HEK293T (cell line): ENCODE results near the gene GRAP2.

Source experiments
- CTCF ChIA-PET: fragments of 350-600 bp; formaldehyde crosslinking; extraction: SDS; loops from one replicate; lab custom pipeline; 2021; ENCODE audit warnings: antibody characterized with exemption, inconsistent platforms; lab: Yijun Ruan, JAX
- POLR2A ChIA-PET: fragments of 350-600 bp; formaldehyde crosslinking; extraction: SDS; loops from one replicate; lab custom pipeline; 2020; ENCODE audit warnings: antibody characterized with exemption, inconsistent platforms; lab: Yijun Ruan, JAX
- DNase-seq: peaks from one replicate; pipeline ENCODE4 v3.0.0; 2012; ENCODE audit warnings: mixed read lengths; ENCODE audit errors: extremely low spot score
- ARNT ChIP-seq: fragments of 450-650 bp; IDR thresholded peaks from 2 replicates; pipeline ENCODE4 v1.6.1; 2017; ENCODE audit warnings: mild to moderate bottlenecking
- BHLHE40 ChIP-seq: fragments of 450-650 bp; IDR thresholded peaks from 2 replicates; pipeline ENCODE4 v1.6.1; 2016; ENCODE audit warnings: mild to moderate bottlenecking, moderate library complexity, borderline replicate concordance
- CTBP1 ChIP-seq: fragments of 450-650 bp; IDR thresholded peaks from 2 replicates; pipeline ENCODE4 v1.6.1; 2016; ENCODE audit warnings: borderline replicate concordance
- ELF4 ChIP-seq: fragments of 450-650 bp; IDR thresholded peaks from 2 replicates; pipeline ENCODE4 v1.6.1; 2017; ENCODE audit warnings: antibody characterized with exemption
- FOXA1 ChIP-seq: fragments of 450-650 bp; IDR thresholded peaks from 2 replicates; pipeline ENCODE4 v1.6.1; 2016; ENCODE audit warnings: mild to moderate bottlenecking
- FOXK2 ChIP-seq: fragments of 450-650 bp; IDR thresholded peaks from 2 replicates; pipeline ENCODE4 v1.6.1; 2016; ENCODE audit warnings: mild to moderate bottlenecking
- FOXM1 ChIP-seq: fragments of 450-650 bp; IDR thresholded peaks from 2 replicates; pipeline ENCODE4 v1.6.1; 2017; ENCODE audit warnings: mild to moderate bottlenecking, borderline replicate concordance
- HDGF ChIP-seq: fragments of 450-650 bp; IDR thresholded peaks from 2 replicates; pipeline ENCODE4 v1.6.1; 2017; ENCODE audit warnings: antibody characterized with exemption, borderline replicate concordance
- L3MBTL2 ChIP-seq: fragments of 450-650 bp; conservative IDR thresholded peaks from 2 replicates; pipeline ENCODE4 v1.6.1; 2016; ENCODE audit warnings: mild to moderate bottlenecking
- LEF1 ChIP-seq: fragments of 450-650 bp; IDR thresholded peaks from 2 replicates; pipeline ENCODE4 v1.6.1; 2017; ENCODE audit warnings: mild to moderate bottlenecking, borderline replicate concordance
- NFRKB ChIP-seq: fragments of 450-650 bp; IDR thresholded peaks from 2 replicates; pipeline ENCODE4 v1.6.1; 2016; ENCODE audit warnings: mild to moderate bottlenecking, moderate library complexity
- PKNOX1 ChIP-seq: fragments of 450-650 bp; IDR thresholded peaks from 2 replicates; pipeline ENCODE4 v1.6.1; 2016
- SP1 ChIP-seq: fragments of 450-650 bp; IDR thresholded peaks from 2 replicates; pipeline ENCODE4 v1.6.1; 2017
- SUZ12 ChIP-seq: fragments of 450-650 bp; IDR thresholded peaks from 2 replicates; pipeline ENCODE4 v1.6.1; 2016; ENCODE audit warnings: mild to moderate bottlenecking
- TARDBP ChIP-seq: fragments of 450-650 bp; IDR thresholded peaks from 2 replicates; pipeline ENCODE4 v1.6.1; 2016
- ZNF384 ChIP-seq: fragments of 450-650 bp; IDR thresholded peaks from 2 replicates; pipeline ENCODE4 v1.6.1; 2016

The GRAP2 gene

GRCh38 chr22:39958009-39958711, 57.3 kb downstream of the GRAP2 start:
- ChIA-PET CTCF (no interaction called here), POLR2A (no interaction called here)
- TF ChIP-seq ARNT: no peak
- no peak for DNase-seq

- CTCF ChIA-PET: no interaction called here
- no peak for TF ChIP-seq SP1
- TF ChIP-seq FOXM1: no peak
- no peak for TF ChIP-seq FOXK2
- no peak for TF ChIP-seq CTBP1
- TF ChIP-seq PKNOX1: no peak
- no peak for TF ChIP-seq TARDBP
- no peak for TF ChIP-seq BHLHE40
- TF ChIP-seq FOXA1: no peak
- TF ChIP-seq ELF4: no peak
- TF ChIP-seq SUZ12: no peak
- no peak for TF ChIP-seq HDGF
- no peak for TF ChIP-seq LEF1
- TF ChIP-seq ZNF384: no peak
- TF ChIP-seq ARNT: no peak
- DNase-seq: no peak
- POLR2A ChIA-PET: no interaction called here
Measured at GRCh38 chr22:39958949-39959639, 58.2 kb downstream of the GRAP2 start.

GRCh38 chr22:39959640-39960447, 59.0 kb downstream of the GRAP2 start, which contains the start of gene TMA7B:
TSS of gene TMA7B (plus strand) at chr22:39960397. CDS start at chr22:39964375, 3,978 bp downstream.
- ChIA-PET POLR2A (no interaction called here), CTCF (no interaction called here)
- peak; percentile 34 for DNase-seq
- TF ChIP-seq ARNT: no peak
- no peak for TF ChIP-seq PKNOX1
- TF ChIP-seq SP1: no peak
- no peak for TF ChIP-seq HDGF
- no peak for TF ChIP-seq NFRKB
- no peak for TF ChIP-seq FOXK2
- TF ChIP-seq FOXM1: no peak
- no peak for TF ChIP-seq L3MBTL2
- TF ChIP-seq TARDBP: no peak
- no peak for TF ChIP-seq ELF4
- no peak for TF ChIP-seq BHLHE40
- TF ChIP-seq SUZ12: no peak
- TF ChIP-seq LEF1: no peak
- no peak for TF ChIP-seq CTBP1

GRCh38 chr22:39960791-39961746, 60.2 kb downstream of the GRAP2 start:
- CTCF ChIA-PET: no interaction called here
- POLR2A ChIA-PET: no interaction called here
- no peak for DNase-seq
- no peak for TF ChIP-seq TARDBP
- no peak for TF ChIP-seq FOXA1
- no peak for TF ChIP-seq SUZ12
- no peak for TF ChIP-seq BHLHE40
- no peak for TF ChIP-seq ELF4
- no peak for TF ChIP-seq CTBP1
- no peak for TF ChIP-seq L3MBTL2
- TF ChIP-seq ARNT: no peak
- no peak; the same call in 1 of the 2 replicates for TF ChIP-seq ZNF384

GRCh38 chr22:39962071-39962470, 61.2 kb downstream of the GRAP2 start:
- POLR2A ChIA-PET: no interaction called here
- DNase-seq: no peak
- TF ChIP-seq FOXK2 (no peak), ZNF384 (no peak), LEF1 (no peak), PKNOX1 (no peak), FOXM1 (no peak), HDGF (no peak), L3MBTL2 (no peak), FOXA1 (no peak), BHLHE40 (no peak), CTBP1 (no peak), SP1 (no peak), SUZ12 (no peak), ARNT (no peak)
- CTCF ChIA-PET: no interaction called here
